OCI-LY1 (cell line): ENCODE data around the gene AKT2.

ENCODE experiments used
- CTCF ChIP-seq: fragments of 200-600 bp; sonication (generic), shearing (Covaris generic); IDR thresholded peaks from 2 replicates; pipeline ENCODE4 v1.5.1; 2017; ENCODE audit warnings: mild to moderate bottlenecking, antibody characterized with exemption, low read length, moderate library complexity, mixed read lengths
- EZH2 ChIP-seq: fragments of 200-600 bp; sonication (generic), shearing (Covaris generic); IDR thresholded peaks from 2 replicates; pipeline ENCODE4 v1.8.0; 2017; ENCODE audit warnings: borderline replicate concordance, mixed run types, mild to moderate bottlenecking, antibody characterized with exemption, low read length, moderate library complexity, mixed read lengths

DNA sequence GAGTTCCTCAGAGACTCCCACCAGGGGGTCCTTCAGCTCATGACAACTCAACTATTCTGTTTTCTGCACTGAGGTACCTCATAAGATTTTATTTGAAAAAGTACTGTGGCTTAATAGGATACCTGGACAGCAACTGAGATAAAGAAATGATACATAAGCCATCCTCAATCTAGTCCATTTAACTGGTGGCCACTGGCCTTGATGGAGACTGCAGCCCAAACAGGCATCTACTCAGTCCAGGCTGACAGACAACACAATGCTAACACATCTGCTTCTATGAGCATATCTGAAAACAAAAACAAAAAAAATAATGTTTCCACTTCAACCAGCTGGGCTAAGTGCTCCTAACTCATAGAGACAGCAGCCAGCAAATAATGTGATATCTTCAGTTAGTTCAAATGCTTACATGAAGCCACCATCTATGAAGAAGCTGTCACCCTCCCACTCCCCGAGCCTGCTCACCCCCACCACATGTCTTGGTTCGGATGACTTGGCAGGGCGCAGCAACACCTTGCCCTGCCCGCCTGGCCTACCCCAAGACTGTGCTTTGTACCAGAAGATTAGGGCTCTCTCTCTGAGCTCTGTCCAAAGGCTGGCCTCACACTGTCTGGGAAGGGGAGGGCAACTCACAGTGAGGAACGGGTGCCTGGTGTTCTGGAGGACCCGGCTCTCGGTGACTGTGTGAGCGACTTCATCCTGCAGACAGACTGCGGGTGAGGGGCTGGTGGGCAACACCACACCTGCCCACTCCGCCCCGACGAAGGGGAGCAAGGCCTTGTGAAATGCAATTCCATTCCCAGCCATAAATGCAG lies 45.5 kb downstream of the AKT2 start:
- TF ChIP-seq CTCF (no peak), EZH2 (no peak)
